ENCODE results near the gene GUK1.

Gene GUK1

DNA sequence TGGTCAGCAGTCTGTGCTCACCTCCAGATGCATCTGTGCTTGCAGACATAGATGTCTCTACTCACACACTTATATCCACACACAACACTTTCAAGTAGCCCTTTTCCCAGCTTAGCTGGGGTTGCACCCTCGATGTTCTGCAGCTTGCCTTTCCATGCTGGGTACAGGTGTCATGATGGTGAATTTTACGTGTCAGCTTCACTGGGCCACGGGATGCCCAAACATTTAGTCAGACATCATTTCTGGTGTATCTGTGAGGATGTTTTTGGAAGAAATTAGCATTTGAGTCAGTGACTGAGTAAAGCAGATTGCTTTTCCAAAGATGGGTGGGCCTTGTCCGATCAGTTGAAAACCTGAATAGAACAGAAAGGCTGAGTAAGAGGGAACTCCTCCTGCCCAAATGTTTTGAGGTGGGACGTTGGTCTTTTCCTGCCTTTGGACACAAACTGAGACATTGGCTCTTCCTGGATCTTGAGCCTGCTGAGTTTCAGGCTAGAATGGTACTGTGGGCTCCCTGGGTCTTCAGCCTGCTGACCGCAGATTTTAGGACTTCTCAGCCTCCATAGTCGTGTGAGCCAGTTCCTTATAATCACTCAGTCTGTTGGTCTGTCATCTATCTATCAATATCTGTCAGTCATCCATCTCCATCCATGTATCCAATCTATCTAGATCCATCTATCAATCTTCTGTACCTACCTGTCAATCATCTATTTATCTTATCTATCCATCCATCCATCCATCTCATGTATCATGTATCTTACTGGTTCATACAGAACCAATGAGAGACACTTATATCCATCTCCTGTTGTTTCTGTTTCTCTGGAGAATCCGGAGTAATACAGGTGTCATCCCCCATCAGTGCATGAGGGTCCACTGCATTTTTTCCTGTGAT is 55.1 kb downstream of the GUK1 start:
- TF ChIP-seq, protein P1, sequence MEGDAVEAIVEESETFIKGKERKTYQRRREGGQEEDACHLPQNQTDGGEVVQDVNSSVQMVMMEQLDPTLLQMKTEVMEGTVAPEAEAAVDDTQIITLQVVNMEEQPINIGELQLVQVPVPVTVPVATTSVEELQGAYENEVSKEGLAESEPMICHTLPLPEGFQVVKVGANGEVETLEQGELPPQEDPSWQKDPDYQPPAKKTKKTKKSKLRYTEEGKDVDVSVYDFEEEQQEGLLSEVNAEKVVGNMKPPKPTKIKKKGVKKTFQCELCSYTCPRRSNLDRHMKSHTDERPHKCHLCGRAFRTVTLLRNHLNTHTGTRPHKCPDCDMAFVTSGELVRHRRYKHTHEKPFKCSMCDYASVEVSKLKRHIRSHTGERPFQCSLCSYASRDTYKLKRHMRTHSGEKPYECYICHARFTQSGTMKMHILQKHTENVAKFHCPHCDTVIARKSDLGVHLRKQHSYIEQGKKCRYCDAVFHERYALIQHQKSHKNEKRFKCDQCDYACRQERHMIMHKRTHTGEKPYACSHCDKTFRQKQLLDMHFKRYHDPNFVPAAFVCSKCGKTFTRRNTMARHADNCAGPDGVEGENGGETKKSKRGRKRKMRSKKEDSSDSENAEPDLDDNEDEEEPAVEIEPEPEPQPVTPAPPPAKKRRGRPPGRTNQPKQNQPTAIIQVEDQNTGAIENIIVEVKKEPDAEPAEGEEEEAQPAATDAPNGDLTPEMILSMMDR (IDR thresholded peaks at IDR 0.05; ENCODE audit: control insufficient read depth, insufficient read depth, low read depth, low read length, missing control alignments): no peak
- no peak for DNase-seq (ENCODE audit: low read depth)
- no peak overlapping the region for H3K4me3 ChIP-seq (ENCODE audit: control insufficient read depth, low read depth, low read length)

DNA sequence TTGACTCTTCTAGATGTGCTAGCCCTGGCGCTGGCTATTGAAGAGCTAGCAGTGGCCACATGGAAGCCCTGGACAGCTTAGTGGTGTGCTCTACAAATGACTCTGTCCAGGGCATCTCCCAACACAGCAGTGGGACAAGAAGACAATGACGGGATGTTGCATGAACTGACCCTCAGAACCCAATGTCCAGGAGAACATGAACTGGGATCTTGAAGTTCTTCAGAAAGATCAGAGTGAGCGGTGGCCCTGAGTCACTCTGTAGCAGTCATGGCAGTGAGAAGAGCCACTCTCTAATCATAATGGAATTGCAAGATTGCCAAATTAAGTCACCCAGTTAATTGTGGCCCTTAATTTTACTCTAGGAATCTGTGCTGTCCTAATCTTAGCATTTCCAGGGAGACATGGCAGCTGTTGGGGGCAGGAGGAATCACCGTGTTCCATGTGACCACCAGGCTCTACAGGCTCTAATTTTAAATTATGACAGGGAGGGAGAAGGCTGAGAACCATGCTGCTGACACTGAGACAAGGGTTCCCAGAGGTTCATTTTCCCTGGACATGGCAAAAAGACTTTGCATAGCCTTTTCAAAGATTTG is 57.6 kb downstream of the GUK1 start:
- TF ChIP-seq, protein P1 (IDR thresholded peaks at IDR 0.05; ENCODE audit: control insufficient read depth, insufficient read depth, low read depth, low read length, missing control alignments): no peak

More for the DNA sequence above, 57.6 kb downstream of the GUK1 start:
- no peak overlapping the region for H3K4me3 ChIP-seq (ENCODE audit: control insufficient read depth, low read depth, low read length)
- no peak for DNase-seq (ENCODE audit: low read depth)
